GM21526 (cell line): Measurements from ENCODE around the gene BMAL1.
"Not testable (repeated sequence)": the region's sequence is repeated elsewhere in the genome, so short reads cannot be mapped to it uniquely, and the experiment has no call there.

Source experiments
- ATAC-seq: cut with Tn5 transposase; IDR thresholded peaks from one replicate; pipeline ENCODE4 v1.9.1; 2021; ENCODE audit warnings: moderate library complexity; ENCODE audit not compliant: unreplicated experiment, low FRiP score

The BMAL1 gene

DNA sequence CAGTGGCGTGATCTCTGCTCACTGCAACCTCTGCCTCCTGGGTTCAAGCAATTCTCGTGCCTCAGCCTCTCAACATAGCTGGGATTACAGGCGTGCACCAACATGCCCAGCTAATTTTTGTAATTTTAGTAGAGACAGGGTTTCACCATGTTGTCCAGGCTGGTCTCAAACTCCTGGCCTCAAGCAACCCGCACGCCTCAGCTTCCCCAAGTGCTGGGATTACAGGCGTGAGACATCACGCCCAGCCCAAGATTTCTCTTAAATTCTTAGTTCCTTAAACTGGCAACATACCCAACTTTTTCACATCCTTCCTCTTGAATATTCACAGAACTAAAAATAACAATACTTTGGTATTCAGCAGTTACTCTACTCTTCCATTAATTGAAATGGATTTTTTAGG, 159.2 kb downstream of the BMAL1 start:
- not testable (repeated sequence) for ATAC-seq
